Measurements from ENCODE around the gene GABBR2. TPM values are rescaled to one million over a fixed set of nuclear protein-coding genes. Genes with fewer than 3 reads are reported as not detected.

Gene GABBR2
- total RNA-seq, 1 experiment from 2014 or later: 1.9 TPM

DNA sequence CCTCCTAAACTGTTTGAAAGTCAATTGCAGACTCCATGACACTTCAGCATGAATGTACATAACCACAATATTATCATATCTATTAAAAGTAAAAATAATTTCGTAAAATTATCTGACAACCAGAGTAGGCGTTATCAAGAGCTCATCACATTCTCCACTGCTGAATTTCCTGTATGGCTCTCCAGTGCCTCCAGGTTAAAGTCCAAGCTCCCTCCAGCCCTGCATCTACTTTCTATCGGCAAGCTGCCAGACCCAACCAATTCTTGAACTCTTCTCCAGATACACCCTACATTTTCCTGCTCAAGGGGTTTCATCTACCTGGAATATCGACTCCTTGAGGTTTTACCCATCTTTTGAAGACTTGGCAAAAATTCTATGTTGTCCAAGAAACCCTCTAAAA, 378.8 kb downstream of the GABBR2 start:
- DNase-seq (ENCODE audit: low read depth): no peak

DNA sequence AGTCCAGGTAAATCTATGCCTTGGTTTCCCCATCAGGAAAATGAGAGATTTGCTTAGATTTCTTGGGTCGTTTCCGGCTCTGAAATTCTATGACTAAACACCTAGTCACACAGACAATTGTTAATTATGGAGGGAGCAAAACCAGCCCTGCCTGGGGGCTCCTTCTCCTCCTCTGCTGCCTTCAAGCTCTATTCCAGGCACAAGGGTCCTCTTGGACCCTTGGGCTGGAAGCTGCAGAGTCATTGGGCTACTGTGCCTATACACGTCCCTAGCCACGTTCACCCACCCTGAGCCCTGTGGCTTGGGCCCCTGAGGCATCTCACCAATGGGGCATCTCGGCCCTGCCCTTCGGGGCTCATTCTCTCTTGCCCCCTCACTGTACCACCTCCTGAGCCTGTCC, 379.5 kb downstream of the GABBR2 start:
- DNase-seq (ENCODE audit: low read depth): peak; percentile 30

DNA sequence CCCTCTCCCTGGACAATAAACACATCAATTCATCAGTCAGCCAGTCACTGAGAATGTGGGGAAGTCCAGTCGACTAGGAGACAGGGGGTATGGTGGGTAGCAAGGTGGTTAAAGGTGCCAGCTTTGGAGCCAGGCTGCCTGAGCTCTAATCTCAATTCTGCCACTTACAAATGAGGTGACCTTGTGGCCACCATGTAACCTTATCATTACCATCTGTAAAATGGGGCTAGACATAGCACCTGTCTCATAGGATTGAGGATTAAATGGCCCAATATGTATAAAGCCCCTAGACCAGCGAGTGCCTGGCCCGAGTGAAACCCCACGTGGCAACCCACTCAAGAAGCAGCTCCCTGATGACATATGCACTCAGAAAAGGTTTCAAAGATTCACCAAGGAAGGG, 380.0 kb downstream of the GABBR2 start:
- DNase-seq (ENCODE audit: low read depth): no peak

DNA sequence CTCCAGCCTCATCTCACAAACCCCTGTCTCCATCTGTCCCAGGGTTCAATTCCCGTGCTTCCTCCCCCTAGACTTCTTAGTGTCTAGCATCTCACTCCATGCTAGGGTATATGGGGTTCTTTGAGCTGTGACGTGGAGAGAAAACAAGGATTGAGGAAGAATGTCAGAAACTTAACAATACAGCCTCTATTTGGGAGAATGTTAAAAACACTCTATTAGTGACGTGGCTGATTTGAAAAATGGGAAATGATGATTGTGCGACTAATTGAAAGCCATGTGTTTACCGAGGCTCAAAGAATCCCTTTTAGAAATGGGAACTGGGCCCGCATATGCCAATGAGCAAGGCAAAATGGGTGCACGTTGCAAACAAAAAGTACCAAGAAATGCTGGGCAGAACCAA, 380.6 kb downstream of the GABBR2 start:
- no peak for DNase-seq (ENCODE audit: low read depth)

DNA sequence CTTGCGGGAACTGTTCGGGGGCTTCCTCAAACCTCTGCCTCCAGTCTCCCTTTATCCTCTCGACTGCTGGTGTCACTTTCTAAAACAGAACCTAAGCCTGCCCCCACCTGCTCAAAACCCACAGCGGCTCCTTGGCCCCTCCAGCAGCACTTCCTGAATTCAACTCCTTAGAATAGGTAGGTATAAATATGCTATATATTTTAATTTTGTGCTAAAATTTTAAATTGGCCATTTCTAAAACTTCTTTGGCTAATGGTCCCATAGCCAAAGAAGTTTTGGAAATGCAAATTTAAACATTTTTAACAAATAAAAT, 381.5 kb downstream of the GABBR2 start:
- no peak for DNase-seq (ENCODE audit: low read depth)

DNA sequence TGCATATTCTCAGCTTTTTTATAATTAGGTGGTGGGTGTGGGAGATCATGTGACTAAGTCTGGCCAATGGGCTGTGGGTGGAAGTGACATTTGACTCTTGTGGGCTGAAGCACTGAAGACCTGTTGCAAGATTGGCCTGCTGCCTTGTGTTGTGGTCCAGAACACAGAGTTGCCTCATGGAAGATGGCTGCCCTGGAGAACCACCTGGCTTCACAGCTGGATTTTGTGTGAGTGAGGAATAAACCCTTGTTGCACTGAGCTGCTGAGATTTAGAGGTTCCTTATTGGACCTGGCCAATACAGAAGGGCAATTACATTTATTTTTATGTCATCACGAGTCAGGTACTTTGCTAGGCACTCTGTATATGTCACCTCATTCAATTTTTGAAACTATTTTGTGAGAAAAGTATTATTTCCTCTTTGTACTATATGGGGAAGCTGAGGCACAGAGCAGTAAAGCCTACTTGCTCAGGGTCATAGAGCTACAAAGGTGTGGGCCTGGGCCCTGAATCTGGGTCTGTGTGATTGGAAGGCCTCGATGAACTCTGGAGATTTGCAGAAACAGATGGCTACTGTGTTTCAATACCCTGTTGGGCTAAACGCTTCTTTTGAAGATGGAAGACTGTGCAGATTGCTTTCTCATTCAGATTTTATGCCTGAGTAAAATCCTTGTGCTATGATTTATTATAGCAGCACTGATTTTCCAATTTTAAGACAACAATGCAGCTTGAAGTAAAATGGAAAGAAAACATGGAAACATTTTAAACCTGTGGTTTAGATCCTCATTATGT, 382.1 kb downstream of the GABBR2 start:
- DNase-seq (ENCODE audit: low read depth): peak; percentile 72

DNA sequence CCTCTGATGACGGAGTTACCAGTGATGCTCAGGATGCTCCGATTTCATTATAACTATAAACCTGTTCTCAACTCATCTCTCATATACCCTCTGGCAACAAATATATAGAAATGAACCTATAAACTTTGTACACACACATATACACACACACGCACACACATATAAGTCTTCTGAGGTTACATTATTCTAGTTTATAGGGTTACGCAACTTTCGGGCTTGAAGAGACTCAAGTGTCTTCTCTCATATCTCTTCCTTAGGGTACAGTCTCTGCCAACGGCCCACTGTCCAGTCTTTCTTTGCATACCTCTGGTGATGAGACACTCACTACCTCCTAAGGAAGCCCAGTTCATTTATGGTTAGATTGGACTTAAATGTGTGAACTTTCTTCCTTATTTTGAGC, 383.9 kb downstream of the GABBR2 start:
- no peak for DNase-seq (ENCODE audit: low read depth)

DNA sequence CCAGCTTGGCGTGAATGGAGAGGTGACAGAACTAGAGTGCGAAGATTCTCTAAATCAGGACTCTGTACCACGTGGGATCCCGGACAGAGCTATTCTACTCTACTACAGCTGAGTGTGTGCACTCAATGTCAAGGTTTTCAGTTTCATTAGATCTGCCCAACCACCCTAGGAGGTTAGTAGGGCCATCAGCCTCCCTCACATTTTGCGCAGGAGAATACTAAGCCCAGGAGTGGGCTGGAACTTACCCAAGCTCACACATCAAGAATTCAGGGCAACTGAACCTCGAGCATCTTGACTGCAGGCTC, 385.0 kb downstream of the GABBR2 start:
- DNase-seq (ENCODE audit: low read depth): no peak

DNA sequence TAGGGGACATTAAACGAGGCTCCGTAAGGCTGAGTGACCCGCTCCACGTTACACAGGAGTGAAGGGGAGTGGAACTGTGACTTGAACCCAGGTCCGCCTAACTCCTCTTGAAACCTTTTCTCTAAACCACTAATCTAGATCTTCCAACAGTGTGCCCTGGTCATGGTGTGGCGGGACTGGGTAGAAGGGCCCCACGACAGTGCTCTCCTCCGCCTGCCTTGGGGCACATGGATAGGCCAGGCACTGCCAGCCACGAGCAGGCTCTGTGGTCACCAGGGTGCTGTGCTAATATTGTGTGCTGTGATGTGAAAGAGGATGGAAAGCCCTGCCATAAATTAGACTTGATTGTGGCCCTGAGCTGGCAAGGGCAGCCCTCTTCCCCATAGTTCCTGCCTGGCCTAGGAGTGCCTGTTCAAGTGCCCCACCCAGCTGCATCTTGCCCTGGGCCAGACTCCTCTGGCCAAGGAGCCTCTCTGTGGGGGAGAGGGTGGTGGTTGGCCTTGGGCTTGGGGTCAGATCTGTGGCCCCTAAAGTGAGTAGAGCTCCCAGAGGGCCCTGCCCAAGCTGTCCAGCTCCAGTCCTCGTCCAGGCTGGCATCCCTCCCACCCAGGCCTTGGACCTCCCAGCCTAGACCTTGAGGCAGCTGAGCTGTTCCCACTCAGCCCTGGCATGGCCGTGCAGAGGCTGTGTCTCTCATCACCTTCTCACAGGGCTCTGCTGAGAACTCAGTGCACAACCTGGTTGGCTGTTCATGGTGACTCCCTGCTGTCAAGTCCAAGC, 385.5 kb downstream of the GABBR2 start:
- no peak for DNase-seq (ENCODE audit: low read depth)

DNA sequence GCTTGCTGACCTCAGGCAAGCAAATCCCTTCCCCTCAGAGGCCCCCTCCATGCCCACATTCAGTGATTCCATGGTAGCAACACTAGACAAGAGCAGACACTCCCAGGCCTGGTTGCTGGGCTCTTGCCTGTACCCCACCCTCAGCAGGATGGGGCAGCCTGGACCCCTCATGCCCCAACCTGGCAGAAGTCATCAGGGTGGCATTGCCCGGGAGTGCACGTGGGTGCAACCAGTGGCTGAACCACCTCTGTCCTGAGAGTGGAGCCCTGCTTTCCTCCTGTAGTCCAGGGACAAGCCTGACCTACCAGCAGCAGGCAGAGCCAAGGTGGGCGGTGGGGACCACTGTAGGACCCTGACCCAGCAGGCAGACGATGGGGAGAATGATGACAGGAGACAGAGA, 387.5 kb downstream of the GABBR2 start:
- no peak for DNase-seq (ENCODE audit: low read depth)

DNA sequence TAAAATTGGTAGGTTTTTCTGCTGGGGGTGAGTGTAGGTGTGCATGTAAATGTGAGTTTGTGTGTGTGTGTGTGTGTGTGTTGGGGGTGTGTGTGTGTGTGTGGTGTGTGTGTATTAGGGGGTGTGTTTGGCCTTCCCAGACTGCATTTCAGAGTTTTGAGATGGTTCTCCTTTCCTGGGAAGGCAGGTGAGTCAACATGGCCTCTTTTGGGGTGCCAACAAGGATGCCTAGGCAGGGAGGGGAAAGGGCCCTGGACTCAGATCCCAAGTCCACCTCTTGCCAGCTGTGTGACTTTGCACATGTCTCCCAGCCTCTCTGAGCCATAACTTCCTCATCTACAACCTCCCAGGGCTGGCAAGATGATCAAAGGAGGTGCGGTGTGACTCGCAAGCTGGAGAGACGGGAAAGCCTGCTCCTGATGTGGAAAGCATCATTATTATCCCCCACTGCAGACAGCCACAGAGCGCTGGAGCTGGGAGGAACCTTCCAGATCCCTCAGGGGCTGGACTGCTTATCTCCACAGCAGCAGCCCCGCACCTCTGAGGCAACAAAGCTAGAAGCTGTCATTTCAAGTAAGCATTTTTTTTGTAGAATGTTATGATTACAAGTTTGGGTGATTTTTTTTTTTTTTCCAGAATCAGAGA, 389.8 kb downstream of the GABBR2 start:
- DNase-seq (ENCODE audit: low read depth): peak; percentile 59

DNA sequence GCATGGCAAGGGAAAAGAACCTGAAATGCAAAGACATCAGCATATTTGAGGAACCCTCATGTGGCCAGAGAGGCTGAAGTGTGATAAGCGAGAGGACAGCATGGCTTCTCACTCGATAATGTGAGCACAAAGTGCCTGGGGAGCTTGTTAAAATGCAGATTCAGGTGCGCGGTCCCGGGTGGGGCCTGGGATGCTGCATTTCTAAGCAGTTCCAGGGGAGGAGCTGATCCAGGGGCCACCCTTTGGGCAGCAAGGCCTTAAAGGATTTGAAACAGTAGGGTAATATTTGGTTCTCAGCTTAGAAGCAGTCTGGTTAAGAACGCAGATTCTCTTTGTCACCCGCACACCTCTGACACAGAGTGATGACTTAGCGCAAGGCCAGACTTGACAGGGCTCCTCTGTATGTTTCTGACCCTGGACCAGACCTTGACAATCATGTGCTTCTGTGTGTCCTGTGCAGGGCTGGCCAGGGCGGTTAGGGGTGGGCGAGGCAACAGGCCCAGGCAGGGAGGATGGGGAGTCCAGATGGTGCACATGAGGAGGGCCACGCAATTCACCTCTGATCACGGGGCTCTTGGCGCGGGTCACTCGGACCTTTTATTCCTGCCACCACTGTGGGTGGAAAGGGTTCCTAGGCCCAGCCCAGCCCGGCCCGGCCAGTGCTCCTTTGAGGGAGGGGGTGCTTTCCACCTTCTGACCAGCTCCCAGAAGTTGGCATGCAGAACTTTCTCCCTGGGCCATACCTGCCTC, 390.5 kb downstream of the GABBR2 start:
- no peak for DNase-seq (ENCODE audit: low read depth)

DNA sequence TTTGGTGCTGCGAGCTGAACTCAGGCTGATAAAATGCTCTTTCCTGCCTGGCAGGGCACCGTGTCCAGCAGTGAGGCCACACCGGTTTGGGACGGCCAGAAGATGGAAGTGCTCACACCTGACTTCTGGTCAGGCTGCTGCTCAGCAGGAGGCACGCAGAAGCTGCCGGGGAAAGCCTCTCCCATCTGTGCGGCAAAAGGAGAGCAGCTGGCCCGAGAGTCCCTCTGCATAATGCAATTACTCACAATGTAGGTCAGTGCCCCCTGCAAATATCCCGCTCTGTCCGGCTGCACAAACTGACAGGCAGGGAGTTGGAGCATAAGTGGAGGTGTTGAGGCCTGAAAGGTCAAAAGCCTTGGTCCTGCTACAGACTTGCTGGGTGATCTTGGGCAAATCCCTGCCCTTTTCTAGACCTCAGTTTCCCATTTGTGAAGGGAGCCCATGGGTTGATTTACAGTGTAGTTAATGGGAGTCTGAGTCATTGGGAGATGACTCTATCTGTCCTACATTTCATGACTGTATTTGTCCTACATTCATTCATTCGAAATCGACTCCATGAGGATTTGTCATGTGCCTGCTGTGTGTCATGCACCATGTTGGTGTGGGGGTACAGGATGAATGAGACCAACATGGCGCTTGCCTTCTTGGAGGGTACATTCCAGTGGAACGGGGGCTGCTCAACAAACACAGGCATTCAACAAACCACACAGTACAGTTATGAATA, 391.4 kb downstream of the GABBR2 start:
- peak; percentile 46 for DNase-seq (ENCODE audit: low read depth)

DNA sequence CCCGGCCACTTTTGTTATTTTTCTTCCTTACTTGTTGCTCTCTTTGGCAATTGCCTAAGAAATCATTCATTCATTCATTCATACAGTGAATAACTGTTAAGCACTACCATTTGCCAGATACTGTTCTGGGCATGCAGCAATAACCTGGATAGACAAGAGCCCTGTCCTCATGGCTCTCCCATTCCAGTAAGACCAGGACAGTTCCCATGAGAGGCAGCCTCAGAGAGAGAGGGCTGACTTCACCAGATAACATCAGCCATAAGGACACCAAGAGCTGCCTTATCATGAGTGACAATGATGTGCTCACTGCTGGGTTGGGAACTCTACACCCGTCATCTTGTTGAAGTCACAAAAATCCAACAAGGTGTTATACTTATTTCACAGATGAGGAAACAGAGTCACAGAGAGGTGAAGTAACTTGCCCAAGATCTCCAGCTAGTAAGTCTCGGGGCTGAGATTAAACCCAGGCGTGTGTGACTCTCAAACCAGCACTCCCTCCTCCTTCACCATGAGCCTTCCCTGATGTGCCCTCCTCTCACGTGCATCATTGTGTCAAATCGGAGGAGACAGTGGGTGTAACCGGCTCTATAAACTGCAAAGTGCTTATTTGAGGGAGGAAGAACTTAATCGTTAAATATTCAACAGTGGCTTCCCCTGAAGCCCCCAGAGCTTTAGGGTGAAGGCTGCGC, 392.1 kb downstream of the GABBR2 start:
- no peak for DNase-seq (ENCODE audit: low read depth)

DNA sequence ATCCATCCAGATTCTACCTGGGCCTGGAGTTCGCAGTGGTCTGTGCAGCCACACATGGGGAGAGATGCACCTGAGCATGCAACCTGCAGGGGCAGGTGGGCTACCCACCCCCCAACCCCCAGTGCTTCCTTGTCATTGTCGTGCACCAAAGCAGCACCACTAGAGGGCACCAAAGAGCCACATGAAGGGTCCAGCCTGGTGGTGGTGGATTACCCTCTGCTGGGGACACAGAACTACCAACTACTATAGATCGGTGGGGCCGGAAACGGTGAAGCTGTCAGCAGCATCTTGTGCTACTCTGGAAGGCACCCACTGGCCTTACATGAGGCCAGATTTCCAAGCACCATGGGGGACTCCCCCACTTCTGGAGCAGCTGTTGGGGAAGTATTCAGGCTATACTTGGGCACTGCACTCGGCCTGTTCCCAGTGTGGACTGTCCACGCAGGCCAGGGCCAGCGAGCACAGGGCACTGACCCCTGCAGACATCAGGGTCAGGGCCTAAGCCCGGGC, 393.1 kb downstream of the GABBR2 start:
- DNase-seq (ENCODE audit: low read depth): peak; percentile 78

DNA sequence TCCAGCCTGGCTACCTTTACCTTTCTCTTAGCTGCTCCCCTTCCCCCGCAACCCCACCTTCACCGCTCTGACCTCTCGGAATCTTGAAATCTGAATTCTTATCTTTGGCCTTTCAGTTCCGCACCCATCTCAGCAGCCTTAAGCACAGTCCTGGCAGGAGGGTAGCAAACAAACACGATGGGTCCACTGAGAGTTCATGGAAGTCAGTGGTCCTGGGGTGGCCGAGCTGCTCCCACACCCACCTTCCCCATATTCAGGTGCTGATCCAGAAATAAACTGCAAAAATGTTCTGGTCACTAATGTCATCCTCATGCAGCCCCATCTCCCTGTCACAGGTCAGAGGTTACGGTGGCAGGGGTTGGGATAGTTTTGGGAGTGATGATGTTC, 393.7 kb downstream of the GABBR2 start:
- no peak for DNase-seq (ENCODE audit: low read depth)

DNA sequence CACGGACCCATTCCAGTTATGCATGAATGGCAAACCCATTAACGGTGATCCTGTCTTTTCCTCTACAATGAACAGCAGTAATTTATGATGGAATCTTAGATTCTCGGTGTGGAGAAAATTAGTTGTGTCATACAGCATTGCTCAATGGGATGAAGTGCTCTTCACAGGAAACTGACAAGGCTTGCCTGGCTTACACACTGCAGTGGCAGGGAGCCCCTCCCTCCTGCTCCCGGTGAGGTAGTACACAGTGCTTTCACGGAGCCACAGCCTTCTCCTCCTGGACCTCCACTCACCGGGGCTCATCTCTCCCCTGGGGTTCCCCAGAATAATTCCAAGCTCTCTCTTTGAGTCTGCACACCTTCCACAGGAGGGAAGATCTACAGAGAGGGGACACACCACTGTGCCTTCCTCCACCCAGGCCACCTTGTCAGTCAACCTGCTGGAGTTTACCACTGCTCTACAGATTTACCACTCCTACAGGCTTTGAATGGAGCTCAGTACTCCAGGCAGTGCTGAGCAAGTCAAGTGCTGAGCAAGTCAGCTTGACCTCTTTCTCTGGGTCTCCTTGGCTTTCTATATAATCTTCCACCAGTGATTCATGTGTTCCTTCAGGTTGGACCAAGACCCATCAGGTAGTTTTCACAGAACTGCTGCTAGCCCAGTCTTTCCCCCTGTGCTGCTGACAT, 394.2 kb downstream of the GABBR2 start:
- DNase-seq (ENCODE audit: low read depth): peak; percentile 60

DNA sequence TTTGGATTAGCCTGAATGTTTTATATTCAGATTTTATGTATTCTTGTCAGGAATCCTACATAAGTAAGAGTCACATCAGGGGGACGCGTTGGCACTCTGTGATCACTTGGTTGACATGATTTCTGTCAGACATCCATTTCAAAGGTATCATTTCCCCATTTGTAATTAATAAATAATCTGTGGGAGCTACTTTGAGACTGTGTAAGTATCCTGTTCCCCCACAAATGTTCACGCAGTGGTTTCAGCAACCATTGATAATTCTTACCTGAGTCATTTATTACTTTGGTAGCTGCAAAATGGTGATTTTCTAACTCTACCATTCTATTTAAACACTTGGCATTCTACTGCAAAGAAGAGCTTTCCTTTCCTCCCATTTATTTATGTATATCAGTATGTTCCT, 396.4 kb downstream of the GABBR2 start:
- DNase-seq (ENCODE audit: low read depth): no peak

DNA sequence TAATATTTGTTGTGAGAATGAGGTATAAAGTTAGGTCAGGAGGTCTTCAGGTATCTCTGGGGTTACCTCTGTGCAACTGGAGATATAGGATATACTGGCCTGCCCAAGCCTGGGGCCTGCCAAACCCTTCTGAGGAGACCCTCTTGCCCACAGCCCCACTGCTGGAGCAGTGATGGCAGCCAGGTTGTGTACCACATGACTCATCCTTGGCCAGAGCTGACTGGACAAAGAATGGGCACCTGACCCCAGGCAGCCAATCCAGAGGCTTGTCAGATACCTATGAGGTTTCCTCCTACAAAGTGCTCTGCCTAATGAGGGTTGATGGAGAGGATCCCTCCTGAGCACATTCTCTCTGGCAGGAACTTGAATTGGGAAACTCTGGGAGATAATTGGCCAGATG, 397.2 kb downstream of the GABBR2 start:
- DNase-seq (ENCODE audit: low read depth): no peak
